Stomach (tissue), 9 donors: ENCODE measurements around the gene SFXN4. TPM values are rescaled to one million over a fixed set of nuclear protein-coding genes. Genes with fewer than 3 reads are reported as not detected.

Source experiments
- DNase-seq, 2 donors: peaks; one replicate each; pipeline versions ENCODE4 v3.0.0 to v3.0.0-alpha.2; 2013 to 2019
- H3K27ac ChIP-seq, 5 donors: fragments of 200-600 bp in 4 of 5; sonication (generic) in 4 of 5; one replicate each; pipeline ENCODE4 v1.5.1; 2013 to 2019; ENCODE audit warnings: mild to moderate bottlenecking in 1 of 5, moderate library complexity in 1 of 5
- H3K27me3 ChIP-seq, 3 donors: fragments of 200-600 bp; sonication (generic); one replicate each; pipeline ENCODE4 v1.5.1; 2017 to 2019; ENCODE audit warnings: mixed run types in 1 of 3
- H3K36me3 ChIP-seq, 4 donors: fragments of 200-600 bp; sonication (generic); 1 replicate in 3 of 4; 2 replicates in 1 of 4; pipeline ENCODE4 v1.5.1; 2016 to 2019
- H3K4me1 ChIP-seq, 4 donors: fragments of 200-600 bp; sonication (generic); one replicate each; pipeline ENCODE4 v1.5.1; 2016 to 2019
- H3K4me3 ChIP-seq, 4 donors: fragments of 200-600 bp; sonication (generic) in 3 of 4; one replicate each; pipeline ENCODE4 v1.5.1; 2016 to 2019; ENCODE audit warnings: mild to moderate bottlenecking in 1 of 4
- H3K9me3 ChIP-seq, 4 donors: fragments of 200-600 bp; sonication (generic); one replicate each; pipeline ENCODE4 v1.5.1; 2016 to 2019
- EP300 ChIP-seq: sonication (generic); formaldehyde crosslinking; IDR thresholded peaks from one replicate; pipeline ENCODE4 v1.6.1; 2017; ENCODE audit warnings: antibody characterized with exemption
- POLR2A ChIP-seq, 4 donors: fragments of 450-650 bp; IDR thresholded peaks; one replicate each; pipeline ENCODE4 v1.6.1; 2016; ENCODE audit warnings: antibody characterized with exemption in 4 of 4, control low read depth in 2 of 4, mild to moderate bottlenecking in 1 of 4, moderate library complexity in 1 of 4
- POLR2AphosphoS5 ChIP-seq, 3 donors: sonication (generic); formaldehyde crosslinking; IDR thresholded peaks; one replicate each; pipeline ENCODE4 v1.6.1; 2016; ENCODE audit warnings: antibody characterized with exemption in 3 of 3
- WGBS, 5 donors: extraction: QIAGEN DNeasy Blood & Tissue Kit in 3 of 5; methylation state at CpG; one replicate each; pipeline versions ENCODE4 v1.1.5 to v1.1.7; 2013 to 2018; 5-methylcytosine and 5-hydroxymethylcytosine counted together
- intact Hi-C: fragments of 100-400 bp; cut with DNase I; formaldehyde crosslinking; loops from one replicate; pipeline ENCODE4 v1.15.1; 2023; ENCODE audit warnings: low total_unique reads
- polyA plus RNA-seq, 3 donors: library from polyadenylated mRNA; stranded (reverse); fragments of 200-250 nt; gene quantifications; one replicate each; pipeline ENCODE4 v1.2.3, GENCODE V29; 2013
- total RNA-seq, 5 donors: library from RNA; depleted of rRNA; stranded (reverse); fragments of >200 nt; gene quantifications; one replicate each; pipeline versions ENCODE4 v1.1.0 to v1.2.3, GENCODE V29; 2014 to 2016
- TF ChIP-seq, protein P1 (sequence below), 7 experiments: fragments of 450-650 bp in 4 of 7; fragments of 200-600 bp in 3 of 7; sonication (generic) in 3 of 7; IDR thresholded peaks; one replicate each; pipeline ENCODE4 v1.5.1; 2016 to 2019; ENCODE audit warnings: antibody characterized with exemption in 7 of 7, control low read depth in 2 of 7, mild to moderate bottlenecking in 1 of 7
- donor health status: healthy with polysubstance abuse.
- donor health status: Bipolar disorder and iron deficiency.
- donor health status: healthy.

The SFXN4 gene
- total and polyA plus RNA-seq, 8 donors = 2.7 to 72.7 (median 24.8) TPM

DNA sequence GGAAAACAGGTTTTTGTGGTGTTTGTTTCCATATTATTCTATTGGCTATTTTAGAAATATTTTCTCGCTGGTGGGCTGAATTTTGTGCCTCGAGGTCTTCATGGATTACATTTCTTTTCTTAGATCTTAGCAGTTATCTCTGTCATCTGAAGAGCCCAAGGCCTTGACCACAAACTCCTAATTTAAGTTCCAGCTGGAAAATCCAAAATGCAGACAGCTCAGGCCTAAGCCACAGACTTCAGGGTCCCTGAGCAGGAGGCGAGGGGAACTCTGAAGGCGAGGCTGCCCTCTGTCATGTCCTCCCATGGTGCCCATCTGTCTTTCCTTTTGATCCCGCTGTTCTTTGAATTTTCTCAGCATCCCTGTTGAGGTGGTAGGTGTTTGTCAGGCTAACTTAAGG lies 47.3 kb downstream of the SFXN4 start:
- Histone ChIP-seq H3K36me3 (peaks cover 23 to 90% (median 83%) of the 10 kb centered on the region in 4 donors), H3K4me1 (peaks cover 0 to 23% (median 10%) of the 10 kb centered on the region in 4 donors), H3K27me3 (no peaks in the 10 kb centered on the region), H3K4me3 (no peak overlapping the region), H3K9me3 (no peaks in the 10 kb centered on the region), H3K27ac (no peak overlapping the region)
- intact Hi-C loops = no loop called here
- WGBS, 5 donors = 91 to 95% (median 93%) methylated on average over 5 of the region's 5 CpGs
- DNase-seq = no peak
- TF ChIP-seq, protein P1, sequence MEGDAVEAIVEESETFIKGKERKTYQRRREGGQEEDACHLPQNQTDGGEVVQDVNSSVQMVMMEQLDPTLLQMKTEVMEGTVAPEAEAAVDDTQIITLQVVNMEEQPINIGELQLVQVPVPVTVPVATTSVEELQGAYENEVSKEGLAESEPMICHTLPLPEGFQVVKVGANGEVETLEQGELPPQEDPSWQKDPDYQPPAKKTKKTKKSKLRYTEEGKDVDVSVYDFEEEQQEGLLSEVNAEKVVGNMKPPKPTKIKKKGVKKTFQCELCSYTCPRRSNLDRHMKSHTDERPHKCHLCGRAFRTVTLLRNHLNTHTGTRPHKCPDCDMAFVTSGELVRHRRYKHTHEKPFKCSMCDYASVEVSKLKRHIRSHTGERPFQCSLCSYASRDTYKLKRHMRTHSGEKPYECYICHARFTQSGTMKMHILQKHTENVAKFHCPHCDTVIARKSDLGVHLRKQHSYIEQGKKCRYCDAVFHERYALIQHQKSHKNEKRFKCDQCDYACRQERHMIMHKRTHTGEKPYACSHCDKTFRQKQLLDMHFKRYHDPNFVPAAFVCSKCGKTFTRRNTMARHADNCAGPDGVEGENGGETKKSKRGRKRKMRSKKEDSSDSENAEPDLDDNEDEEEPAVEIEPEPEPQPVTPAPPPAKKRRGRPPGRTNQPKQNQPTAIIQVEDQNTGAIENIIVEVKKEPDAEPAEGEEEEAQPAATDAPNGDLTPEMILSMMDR (IDR thresholded peaks at IDR 0.05) = no peak
- TF ChIP-seq POLR2A (IDR thresholded peaks at IDR 0.05) (no peak), EP300 (no peak), POLR2AphosphoS5 (IDR thresholded peaks at IDR 0.05) (no peak)

DNA sequence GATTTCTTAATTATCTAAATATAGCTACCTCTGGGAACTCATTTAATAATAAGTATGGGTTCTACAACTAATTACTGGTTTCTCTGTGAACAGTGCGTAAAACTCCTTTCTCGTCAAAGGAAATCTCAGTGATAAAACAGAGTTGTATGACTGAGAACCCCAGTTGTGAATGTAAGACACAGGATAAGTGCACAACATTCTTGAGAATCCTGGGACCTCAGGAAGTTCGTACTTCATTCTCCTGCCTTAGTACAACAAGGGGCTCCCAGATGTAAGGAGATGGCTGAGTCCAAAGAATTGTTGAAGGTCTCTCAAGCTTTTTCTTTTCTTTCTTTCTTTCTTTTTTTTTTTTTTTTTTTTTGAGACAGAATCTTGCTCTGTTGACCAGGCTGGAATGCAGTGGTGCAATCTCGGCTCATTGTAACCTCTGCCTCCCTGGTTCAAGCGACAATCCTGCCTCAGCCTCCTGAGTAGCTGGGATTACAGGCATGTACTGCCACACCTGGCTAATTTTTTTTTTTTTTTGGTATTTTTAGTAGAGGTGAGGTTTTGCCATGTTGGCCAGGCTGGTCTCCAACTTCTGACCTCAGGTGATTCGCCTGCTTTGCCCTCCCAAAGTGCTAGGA lies 49.1 kb downstream of the SFXN4 start:
- Histone ChIP-seq H3K27ac (peak overlapping the region in 1 of 5 donors; percentile 56), H3K36me3 (peaks cover 28 to 89% (median 82%) of the 10 kb centered on the region in 4 donors), H3K9me3 (no peaks in the 10 kb centered on the region), H3K27me3 (no peaks in the 10 kb centered on the region), H3K4me3 (no peak overlapping the region), H3K4me1 (peaks cover 0 to 23% (median 11%) of the 10 kb centered on the region in 4 donors)
- TF ChIP-seq POLR2AphosphoS5 (IDR thresholded peaks at IDR 0.05) (no peak), POLR2A (IDR thresholded peaks at IDR 0.05) (no peak), EP300 (no peak)
- TF ChIP-seq, protein P1 (IDR thresholded peaks at IDR 0.05) = no peak
- no peak for DNase-seq
- 94 to 99% (median 97%) methylated on average over 6 of the region's 6 CpGs for WGBS, 5 donors
- intact Hi-C loops = no loop called here

DNA sequence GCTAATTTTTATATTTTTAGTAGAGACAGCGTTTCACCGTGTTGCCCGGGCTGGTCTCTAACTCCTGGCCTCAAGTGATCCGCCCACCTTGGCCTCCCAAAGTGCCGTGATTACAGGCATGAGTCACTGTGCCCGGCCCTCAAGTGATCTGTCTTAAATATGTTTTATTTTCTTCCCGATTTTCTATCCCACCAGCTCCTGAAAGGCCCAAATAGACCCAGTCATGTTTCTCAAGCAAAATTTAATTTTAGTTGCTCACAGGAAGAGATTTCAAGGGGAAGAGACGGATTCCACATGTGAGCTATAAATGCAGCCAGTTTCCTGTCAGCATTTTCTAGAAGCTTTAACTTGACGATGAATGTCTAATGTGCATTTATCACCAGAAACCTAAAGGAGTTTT lies 49.6 kb downstream of the SFXN4 start:
- H3K27me3 ChIP-seq = no peaks in the 10 kb centered on the region
- peaks cover 28 to 88% (median 84%) of the 10 kb centered on the region in 4 donors for H3K36me3 ChIP-seq
- no peak for TF ChIP-seq POLR2A (IDR thresholded peaks at IDR 0.05)
- no peak for TF ChIP-seq POLR2AphosphoS5 (IDR thresholded peaks at IDR 0.05)
- no peak for TF ChIP-seq EP300
- TF ChIP-seq, protein P1 (IDR thresholded peaks at IDR 0.05) = no peak
- peak overlapping the region in 2 of 5 donors; percentile 17 to 56 for H3K27ac ChIP-seq
- 83 to 90% (median 86%) methylated on average over 9 of the region's 9 CpGs for WGBS, 5 donors
- H3K4me1 ChIP-seq = peaks cover 0 to 22% (median 11%) of the 10 kb centered on the region in 4 donors
- no peak overlapping the region for H3K4me3 ChIP-seq
- intact Hi-C loops = no loop called here
- DNase-seq = no peak
- no peaks in the 10 kb centered on the region for H3K9me3 ChIP-seq

DNA sequence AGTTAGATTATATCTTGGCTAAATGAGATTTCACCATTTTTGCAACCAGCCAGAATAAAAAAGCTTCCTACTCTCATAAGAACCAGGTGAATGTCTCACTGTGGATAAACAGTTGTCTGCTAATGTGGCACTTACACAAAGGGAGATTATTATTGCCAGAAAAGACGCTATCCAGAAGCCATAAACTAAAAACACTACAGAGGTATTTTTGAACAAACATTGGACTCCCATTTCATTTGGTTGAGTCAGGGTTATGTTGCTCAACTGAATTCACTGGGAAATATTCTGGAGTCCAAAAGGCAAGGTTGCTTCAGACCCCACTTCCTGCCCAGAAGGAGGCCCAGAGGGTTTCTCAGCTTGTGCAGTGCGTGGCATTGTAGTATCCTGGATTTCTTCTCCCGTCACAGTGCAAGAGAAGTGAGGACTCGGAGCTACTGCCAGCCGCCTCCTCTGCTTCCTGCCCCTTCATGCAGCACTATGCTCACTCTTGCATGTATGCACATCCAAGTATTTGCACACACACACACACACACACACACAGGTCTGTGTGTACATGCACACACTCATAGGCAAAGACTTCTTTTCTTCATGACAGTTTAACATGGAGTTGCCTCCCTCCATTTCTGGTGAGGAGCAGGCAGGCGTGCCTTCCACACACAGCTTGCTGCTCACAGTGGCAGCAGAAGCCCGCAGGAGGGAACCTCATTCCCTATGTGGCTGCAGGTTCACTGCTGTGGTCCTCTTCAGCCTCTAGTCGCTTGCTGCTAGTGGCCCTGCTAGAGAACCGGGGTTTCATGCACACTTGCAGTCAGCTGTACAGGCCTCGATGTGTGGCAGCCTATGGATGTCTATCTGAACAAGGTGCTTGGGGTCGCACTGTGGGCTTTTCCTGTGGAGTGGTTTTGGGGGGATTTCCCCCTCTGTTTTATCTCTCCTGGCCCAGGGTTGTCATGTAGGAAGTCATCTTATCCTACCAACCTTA lies 51.5 kb downstream of the SFXN4 start:
- Histone ChIP-seq H3K36me3 (peaks cover 30 to 89% (median 85%) of the 10 kb centered on the region in 4 donors), H3K27me3 (no peaks in the 10 kb centered on the region), H3K4me3 (no peak overlapping the region), H3K27ac (peak overlapping the region in 2 of 5 donors; percentile 55 to 77), H3K4me1 (peaks cover 0 to 15% (median 5%) of the 10 kb centered on the region in 4 donors), H3K9me3 (no peaks in the 10 kb centered on the region)
- 73 to 91% (median 84%) methylated on average over 11 of the region's 11 CpGs for WGBS, 5 donors
- intact Hi-C loops = no loop called here
- TF ChIP-seq POLR2A (IDR thresholded peaks at IDR 0.05) (no peak), POLR2AphosphoS5 (IDR thresholded peaks at IDR 0.05) (peak in 2 of 3 donors; percentile 8 to 64)
- DNase-seq = peak in 1 of 2 donors; percentile 33
